WERI-Rb-1 (cell line): Measurements from ENCODE around the gene TEX19.

Experiments used
- DNase-seq: peaks from one replicate; pipeline ENCODE4 v3.0.0-alpha.2; 2020
- H3K27ac ChIP-seq: fragments of 250-450 bp; sonication (Bioruptor Pico); 2 replicates; pipeline ENCODE4 v1.5.1; 2020; ENCODE audit warnings: mild to moderate bottlenecking, moderate library complexity
- H3K27me3 ChIP-seq: fragments of 250-450 bp; sonication (Bioruptor Pico); 2 replicates; pipeline ENCODE4 v1.5.1; 2021; ENCODE audit warnings: mild to moderate bottlenecking, low read depth, moderate library complexity; ENCODE audit not compliant: insufficient read depth, severe bottlenecking
- H3K36me3 ChIP-seq: fragments of 250-450 bp; sonication (Bioruptor Pico); 2 replicates; pipeline ENCODE4 v1.5.1; 2020; ENCODE audit warnings: mild to moderate bottlenecking, moderate library complexity
- H3K4me3 ChIP-seq: 2 replicates; pipeline ENCODE4 v1.5.1; 2011; ENCODE audit warnings: low read depth, mild to moderate bottlenecking, control low read depth, low read length
- H3K9me3 ChIP-seq: fragments of 250-450 bp; sonication (Bioruptor Pico); 2 replicates; pipeline ENCODE4 v1.5.1; 2021; ENCODE audit warnings: mild to moderate bottlenecking, moderate library complexity; ENCODE audit not compliant: severe bottlenecking
- CTCF ChIP-seq: IDR thresholded peaks from 2 replicates; pipeline ENCODE4 v1.5.1; 2011; ENCODE audit warnings: low read depth, mild to moderate bottlenecking, control low read depth, inconsistent platforms, low read length

The TEX19 gene

GRCh38 chr17:82397449-82398335, 38.6 kb downstream of the TEX19 start:
- Histone ChIP-seq H3K4me3 (no peak overlapping the region), H3K27ac (peak overlapping the region; percentile 8; the same call in 1 of the 2 replicates), H3K9me3 (no peaks in the 10 kb centered on the region), H3K36me3 (peaks cover 56% of the 10 kb centered on the region), H3K27me3 (no peaks in the 10 kb centered on the region)
- no peak for DNase-seq
- TF ChIP-seq CTCF = no peak

GRCh38 chr17:82399041-82399441, 40.0 kb downstream of the TEX19 start:
- Histone ChIP-seq H3K36me3 (peaks cover 61% of the 10 kb centered on the region), H3K27ac (peak overlapping the region; percentile 75), H3K27me3 (no peaks in the 10 kb centered on the region), H3K4me3 (no peak overlapping the region), H3K9me3 (no peaks in the 10 kb centered on the region)
- TF ChIP-seq CTCF = no peak
- DNase-seq = peak; percentile 53

- peak overlapping the region; percentile 75 for H3K27ac ChIP-seq
- H3K4me3 ChIP-seq = 0 out of 2 replicates have a peak overlapping the region, but pooled peaks have one; percentile 2
- DNase-seq = peak; percentile 90
- no peaks in the 10 kb centered on the region for H3K27me3 ChIP-seq
- no peak for TF ChIP-seq CTCF
- peaks cover 58% of the 10 kb centered on the region for H3K36me3 ChIP-seq
- H3K9me3 ChIP-seq = no peaks in the 10 kb centered on the region
Measured at GRCh38 chr17:82399601-82400101, 40.6 kb downstream of the TEX19 start.

GRCh38 chr17:82400206-82400605, 41.2 kb downstream of the TEX19 start:
- Histone ChIP-seq H3K27ac (peak overlapping the region; percentile 75), H3K9me3 (no peaks in the 10 kb centered on the region), H3K4me3 (no peak overlapping the region), H3K36me3 (peaks cover 55% of the 10 kb centered on the region), H3K27me3 (no peaks in the 10 kb centered on the region)
- no peak for DNase-seq
- TF ChIP-seq CTCF = no peak

- H3K27ac ChIP-seq = peak overlapping the region; percentile 75
- TF ChIP-seq CTCF = no peak
- peaks cover 56% of the 10 kb centered on the region for H3K36me3 ChIP-seq
- DNase-seq = no peak
- no peak overlapping the region for H3K4me3 ChIP-seq
- H3K9me3 ChIP-seq = no peaks in the 10 kb centered on the region
- no peaks in the 10 kb centered on the region for H3K27me3 ChIP-seq
Measured at GRCh38 chr17:82400830-82401229, 41.8 kb downstream of the TEX19 start.
